GM12878 (cell line): ENCODE measurements around the gene KCNIP2. TPM values are rescaled to one million over a fixed set of nuclear protein-coding genes. Genes with fewer than 3 reads are reported as not detected.

Source experiments
- BACH1 ChIP-seq: fragments of 450-650 bp; IDR thresholded peaks from 2 replicates; pipeline ENCODE4 v1.6.1; 2017; ENCODE audit warnings: mild to moderate bottlenecking, borderline replicate concordance
- BHLHE40 ChIP-seq, 2 experiments: fragments of 450-650 bp in 1 of 2; IDR thresholded peaks; 2 replicates each; pipeline ENCODE4 v1.6.1; 2011 to 2017; ENCODE audit warnings: low read depth in 2 of 2, borderline replicate concordance in 1 of 2, improper control_type of control experiment in 1 of 2, low read length in 1 of 2, mild to moderate bottlenecking in 1 of 2
- CREB1 ChIP-seq: IDR thresholded peaks from 2 replicates; pipeline ENCODE4 v1.6.1; 2012; ENCODE audit warnings: low read depth, mild to moderate bottlenecking, inconsistent platforms
- CUX1 ChIP-seq: IDR thresholded peaks from 2 replicates; pipeline ENCODE4 v1.6.1; 2012; ENCODE audit warnings: improper control_type of control experiment, low read depth, low read length; ENCODE audit not compliant: insufficient replicate concordance
- FOXM1 ChIP-seq: IDR thresholded peaks from 2 replicates; pipeline ENCODE4 v1.6.1; 2012; ENCODE audit warnings: low read depth, mild to moderate bottlenecking, inconsistent platforms, low read length, moderate library complexity
- MTA3 ChIP-seq: IDR thresholded peaks from 2 replicates; pipeline ENCODE4 v1.6.1; 2012; ENCODE audit warnings: low read length, inconsistent platforms, borderline replicate concordance
- NR2F1 ChIP-seq: fragments of 450-650 bp; conservative IDR thresholded peaks from 2 replicates; pipeline ENCODE4 v1.6.1; 2017; ENCODE audit warnings: mild to moderate bottlenecking
- NRF1 ChIP-seq: conservative IDR thresholded peaks from 2 replicates; pipeline ENCODE4 v1.6.1; 2011; ENCODE audit warnings: mild to moderate bottlenecking, low read depth, low read length, improper control_type of control experiment
- POLR2A ChIP-seq: IDR thresholded peaks from 2 replicates; pipeline ENCODE4 v1.6.1; 2011; ENCODE audit warnings: low read depth, mild to moderate bottlenecking, low read length
- RELB ChIP-seq: fragments of 450-650 bp; IDR thresholded peaks from 2 replicates; pipeline ENCODE4 v1.6.1; 2017; ENCODE audit warnings: low read depth, mild to moderate bottlenecking, moderate library complexity
- SPI1 ChIP-seq: IDR thresholded peaks from 2 replicates; pipeline ENCODE4 v1.6.1; 2011; ENCODE audit warnings: low read depth, mild to moderate bottlenecking, low read length, moderate library complexity, borderline replicate concordance; ENCODE audit not compliant: insufficient read depth
- TBL1XR1 ChIP-seq: IDR thresholded peaks from 2 replicates; pipeline ENCODE4 v1.6.1; 2012; ENCODE audit warnings: low read depth, low read length, improper control_type of control experiment
- ZNF384 ChIP-seq: IDR thresholded peaks from 2 replicates; pipeline ENCODE4 v1.6.1; 2012; ENCODE audit warnings: low read depth, mild to moderate bottlenecking, low read length, improper control_type of control experiment, borderline replicate concordance
- ZSCAN29 ChIP-seq: fragments of 450-650 bp; IDR thresholded peaks from 2 replicates; pipeline ENCODE4 v1.6.1; 2017; ENCODE audit warnings: mild to moderate bottlenecking, moderate library complexity
- ZZZ3 ChIP-seq: IDR thresholded peaks from 2 replicates; pipeline ENCODE4 v1.6.1; 2011; ENCODE audit warnings: low read depth; ENCODE audit not compliant: control insufficient read depth, insufficient read length
- polyA plus RNA-seq, 11 experiments: library from polyadenylated mRNA; depleted of rRNA in 4 of 11; unstranded in 6 of 11; stranded (reverse) in 5 of 11; fragments of >200 nt; fragmentation: Nextera tagmentation in 4 of 11; fragmentation: Illumina TruSeq in 1 of 11; extraction: Ambion mirVana in 4 of 11; extraction: Trizol in 1 of 11; gene quantifications; 1 replicate in 1 of 11; 2 replicates in 10 of 11; pipeline versions ENCODE4 v1.2.1 to v1.2.3, GENCODE V29; 2011 to 2016; ENCODE audit warnings: inconsistent platforms in 2 of 11, missing spikeins in 2 of 11, low read depth in 1 of 11
- total RNA-seq, 4 experiments: library from RNA; depleted of rRNA in 3 of 4; stranded (reverse); fragments of >200 nt in 3 of 4; fragmentation: Illumina TruSeq in 1 of 4; extraction: Trizol in 1 of 4; gene quantifications; 2 replicates each; pipeline versions ENCODE4 v1.2.1 to v1.2.3, GENCODE V29; 2013 to 2021
- TF ChIP-seq, protein P1 (sequence below): fragments of 150-350 bp; IDR thresholded peaks from 2 replicates; pipeline ENCODE4 v1.6.1; 2016; ENCODE audit warnings: low read depth, low read length

KCNIP2 gene
- total and polyA plus RNA-seq, 10 of the 15 experiments (the other 5 are each of a cell fraction or from before 2014, with no cell fraction given) = 0.46 to 4.3 (median 1.7) TPM

GRCh38 chr10:101782811-101783735, 60.5 kb downstream of the KCNIP2 start, which contains the start of gene NPM3 (continued):
- 0 out of 2 replicates have a peak, but pooled peaks have one; percentile 41 for TF ChIP-seq BACH1
- TF ChIP-seq POLR2A = peak; percentile 76
- TF ChIP-seq FOXM1 = no peak
- peak; percentile 65 for TF ChIP-seq NR2F1
- TF ChIP-seq RELB = peak; percentile 99
- TF ChIP-seq SPI1 = no peak
- TF ChIP-seq CUX1 = no peak
- no peak for TF ChIP-seq TBL1XR1
- TF ChIP-seq, protein P1, sequence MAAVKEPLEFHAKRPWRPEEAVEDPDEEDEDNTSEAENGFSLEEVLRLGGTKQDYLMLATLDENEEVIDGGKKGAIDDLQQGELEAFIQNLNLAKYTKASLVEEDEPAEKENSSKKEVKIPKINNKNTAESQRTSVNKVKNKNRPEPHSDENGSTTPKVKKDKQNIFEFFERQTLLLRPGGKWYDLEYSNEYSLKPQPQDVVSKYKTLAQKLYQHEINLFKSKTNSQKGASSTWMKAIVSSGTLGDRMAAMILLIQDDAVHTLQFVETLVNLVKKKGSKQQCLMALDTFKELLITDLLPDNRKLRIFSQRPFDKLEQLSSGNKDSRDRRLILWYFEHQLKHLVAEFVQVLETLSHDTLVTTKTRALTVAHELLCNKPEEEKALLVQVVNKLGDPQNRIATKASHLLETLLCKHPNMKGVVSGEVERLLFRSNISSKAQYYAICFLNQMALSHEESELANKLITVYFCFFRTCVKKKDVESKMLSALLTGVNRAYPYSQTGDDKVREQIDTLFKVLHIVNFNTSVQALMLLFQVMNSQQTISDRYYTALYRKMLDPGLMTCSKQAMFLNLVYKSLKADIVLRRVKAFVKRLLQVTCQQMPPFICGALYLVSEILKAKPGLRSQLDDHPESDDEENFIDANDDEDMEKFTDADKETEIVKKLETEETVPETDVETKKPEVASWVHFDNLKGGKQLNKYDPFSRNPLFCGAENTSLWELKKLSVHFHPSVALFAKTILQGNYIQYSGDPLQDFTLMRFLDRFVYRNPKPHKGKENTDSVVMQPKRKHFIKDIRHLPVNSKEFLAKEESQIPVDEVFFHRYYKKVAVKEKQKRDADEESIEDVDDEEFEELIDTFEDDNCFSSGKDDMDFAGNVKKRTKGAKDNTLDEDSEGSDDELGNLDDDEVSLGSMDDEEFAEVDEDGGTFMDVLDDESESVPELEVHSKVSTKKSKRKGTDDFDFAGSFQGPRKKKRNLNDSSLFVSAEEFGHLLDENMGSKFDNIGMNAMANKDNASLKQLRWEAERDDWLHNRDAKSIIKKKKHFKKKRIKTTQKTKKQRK = no peak
- TF ChIP-seq NRF1 = no peak
- TF ChIP-seq MTA3 = no peak; the same call in 1 of the 2 replicates
- TF ChIP-seq ZZZ3 = no peak
- no peak for TF ChIP-seq ZSCAN29
- TF ChIP-seq BHLHE40 (IDR thresholded peaks at IDR 0.05; ENCODE audit: borderline replicate concordance in 1 of 2, low read depth in 2 of 2, low read length in 1 of 2) = peak; percentile 39 to 81; a peak in 3 of 4 replicates
- TF ChIP-seq ZNF384 = no peak
- TF ChIP-seq CREB1 = peak; percentile 97
